ENCODE measurements around the gene SLC35E3.

SLC35E3 gene

DNA sequence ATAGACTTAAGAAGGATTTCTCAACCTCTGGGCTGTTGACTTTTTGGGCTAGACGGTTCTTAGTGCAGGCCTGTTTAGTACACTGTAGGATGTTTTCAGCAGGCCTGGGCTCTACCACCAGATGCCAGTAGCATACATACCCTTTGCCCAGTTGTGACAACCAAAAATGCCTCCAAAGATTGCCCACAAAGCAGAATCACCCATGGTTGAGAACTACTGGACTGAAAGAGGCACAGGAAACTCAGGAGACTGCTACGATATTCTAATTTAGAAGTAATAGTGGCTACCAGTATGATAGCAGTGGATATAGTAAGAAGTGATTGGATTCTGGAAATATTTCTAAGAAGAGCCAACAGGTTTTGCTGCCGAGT, 15.5 kb downstream of the SLC35E3 start:
- TF ChIP-seq CTCF (IDR thresholded peaks at IDR 0.05) = no peak

DNA sequence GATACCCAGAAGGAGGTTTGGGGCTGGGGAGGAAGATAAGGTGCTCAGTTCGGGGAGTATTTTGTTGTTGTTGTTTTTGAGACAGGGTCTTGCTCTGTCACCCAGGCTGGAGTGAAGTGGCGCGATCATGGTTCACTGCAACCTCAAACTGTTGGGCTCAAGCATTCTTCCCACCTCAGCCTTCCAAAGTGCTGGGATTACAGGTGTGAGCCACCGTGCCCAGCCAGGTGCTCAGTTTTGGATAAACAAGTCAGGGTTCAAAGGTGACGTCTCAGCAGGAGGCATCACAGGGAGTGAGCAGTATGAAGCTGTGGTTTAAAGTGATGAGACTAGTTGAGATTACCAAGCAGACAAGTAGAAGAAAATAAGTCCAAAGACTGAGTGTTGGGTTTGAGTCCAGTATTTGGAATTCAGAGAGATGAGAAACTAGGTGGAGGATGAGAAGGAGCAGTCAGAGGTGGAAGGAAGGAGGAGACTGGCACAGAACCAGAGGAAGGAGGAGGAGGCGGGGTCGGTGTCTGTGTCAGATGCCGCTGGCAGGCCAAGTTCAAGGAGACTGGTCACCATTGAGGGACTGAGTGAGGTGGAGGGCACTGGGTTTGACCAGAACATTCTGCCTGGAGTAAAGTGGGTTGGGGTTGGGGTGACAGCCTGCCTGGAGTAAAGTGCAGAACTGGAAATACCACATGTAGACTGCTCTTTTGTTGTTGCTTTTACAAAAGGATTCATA, 16.1 kb downstream of the SLC35E3 start:
- TF ChIP-seq CTCF (IDR thresholded peaks at IDR 0.05) = no peak

DNA sequence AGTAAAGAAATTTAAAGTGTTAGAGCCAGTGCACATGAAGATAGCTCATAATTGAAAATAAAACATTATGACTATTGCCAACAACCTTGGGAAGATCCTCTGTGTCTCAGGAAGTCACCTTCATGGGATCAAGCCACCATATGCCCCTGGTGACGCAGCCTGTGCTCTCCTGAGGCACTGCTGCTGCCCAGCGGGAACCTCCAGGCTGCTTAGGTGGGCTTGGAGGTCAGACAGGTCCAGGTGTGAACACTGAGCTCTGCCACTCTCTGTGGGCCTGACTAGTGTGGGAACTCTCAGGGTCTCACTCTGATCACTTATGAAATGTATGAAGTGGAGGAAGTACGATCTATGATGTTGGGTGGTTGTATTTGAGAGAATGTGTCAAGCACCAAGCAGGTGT, 16.7 kb downstream of the SLC35E3 start:
- TF ChIP-seq CTCF (IDR thresholded peaks at IDR 0.05) = no peak

DNA sequence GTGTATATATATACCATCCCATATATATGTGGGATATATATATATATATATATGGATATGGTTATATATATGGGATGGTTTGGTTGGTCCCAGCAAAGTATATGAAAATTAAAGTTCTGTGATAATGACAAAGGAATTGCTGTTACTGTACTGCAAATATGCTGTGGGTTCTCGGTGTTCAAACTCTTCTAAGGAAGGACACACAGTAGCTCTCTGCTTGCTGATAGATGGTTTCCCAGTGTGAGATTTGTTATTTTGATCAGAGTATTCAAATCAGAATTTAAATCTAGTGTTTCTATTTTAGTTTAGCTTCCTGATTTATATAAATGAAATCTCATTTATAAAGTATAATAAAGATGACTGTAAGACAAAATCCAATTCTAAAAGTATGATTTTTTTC, 19.7 kb downstream of the SLC35E3 start:
- TF ChIP-seq CTCF (IDR thresholded peaks at IDR 0.05) = no peak

DNA sequence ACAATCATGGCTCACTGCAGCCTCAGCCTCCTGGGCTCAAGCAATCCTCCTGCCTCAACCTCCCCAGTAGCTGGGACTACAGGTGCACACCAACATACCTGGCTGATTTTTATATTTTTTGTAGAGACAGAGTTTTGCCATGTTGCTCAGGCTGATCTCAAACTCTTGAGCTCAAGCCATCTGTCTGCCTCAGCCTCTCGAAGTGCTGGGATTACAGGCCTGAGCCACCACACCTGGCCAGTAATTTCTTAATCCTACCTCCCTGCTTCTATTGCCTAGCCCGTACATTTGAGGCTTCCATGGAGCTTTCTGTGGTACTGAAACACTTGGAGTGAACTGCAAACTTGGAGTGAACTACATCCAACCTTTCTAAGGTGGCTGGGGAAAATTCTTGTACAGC, 20.7 kb downstream of the SLC35E3 start:
- TF ChIP-seq CTCF (IDR thresholded peaks at IDR 0.05) = no peak

GRCh38 chr12:68767191-68767590, 21.2 kb downstream of the SLC35E3 start:
- TF ChIP-seq CTCF (IDR thresholded peaks at IDR 0.05) = no peak

GRCh38 chr12:68768431-68768939, 22.5 kb downstream of the SLC35E3 start:
- TF ChIP-seq CTCF (IDR thresholded peaks at IDR 0.05) = no peak

- no peak for TF ChIP-seq CTCF (IDR thresholded peaks at IDR 0.05)
These were observed 24.0 kb downstream of the SLC35E3 start for GRCh38 chr12:68769941-68770340.

All from LNCAP (cell line).